Activated CD8-positive, alpha-beta memory T cell treated with anti-CD3 and anti-CD28 coated beads, Interleukin-2, amount 50 U/mL, for 1 hour (primary cell): ENCODE measurements around the gene RBM38.

Experiments used
- DNase-seq: peaks from one replicate; pipeline ENCODE4 v3.0.0-alpha.2; 2020; ENCODE audit errors: extremely low read depth

Gene RBM38

DNA sequence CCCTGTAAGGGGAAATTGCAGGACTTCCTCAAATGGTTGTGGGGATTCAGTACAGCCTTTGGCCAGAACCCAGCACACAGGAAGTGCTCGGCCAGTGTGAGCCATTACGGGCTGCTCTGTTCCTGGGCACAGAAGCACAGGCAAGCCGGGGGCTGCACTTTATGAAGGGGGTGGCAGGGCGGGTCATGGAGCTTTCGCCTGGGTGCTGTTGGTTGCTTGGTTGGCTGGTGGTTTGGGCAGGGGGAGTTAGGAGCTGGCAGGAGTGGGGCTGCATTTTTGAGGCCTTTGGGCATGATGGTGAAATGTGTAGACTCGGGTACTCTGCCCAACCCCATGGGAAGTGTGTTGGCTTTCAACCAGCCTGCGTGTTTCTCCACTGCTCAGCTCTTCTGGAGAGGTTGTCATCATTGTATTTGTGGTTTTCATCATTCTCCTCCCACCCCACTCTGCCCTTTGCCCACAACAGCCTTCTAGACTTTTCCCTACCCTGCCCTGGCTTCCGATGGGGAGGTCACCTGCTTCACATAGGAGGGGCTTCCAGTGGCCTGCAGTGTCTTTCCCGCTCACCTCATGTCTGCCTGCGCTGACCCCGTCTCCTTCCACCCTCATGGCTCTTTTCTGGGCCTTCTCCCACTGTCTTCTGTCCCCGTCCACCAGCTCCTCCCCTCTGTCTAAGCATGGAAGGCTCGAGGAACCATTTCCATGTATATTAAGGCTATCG lies 16.1 kb upstream of the RBM38 start:
- DNase-seq: no peak

DNA sequence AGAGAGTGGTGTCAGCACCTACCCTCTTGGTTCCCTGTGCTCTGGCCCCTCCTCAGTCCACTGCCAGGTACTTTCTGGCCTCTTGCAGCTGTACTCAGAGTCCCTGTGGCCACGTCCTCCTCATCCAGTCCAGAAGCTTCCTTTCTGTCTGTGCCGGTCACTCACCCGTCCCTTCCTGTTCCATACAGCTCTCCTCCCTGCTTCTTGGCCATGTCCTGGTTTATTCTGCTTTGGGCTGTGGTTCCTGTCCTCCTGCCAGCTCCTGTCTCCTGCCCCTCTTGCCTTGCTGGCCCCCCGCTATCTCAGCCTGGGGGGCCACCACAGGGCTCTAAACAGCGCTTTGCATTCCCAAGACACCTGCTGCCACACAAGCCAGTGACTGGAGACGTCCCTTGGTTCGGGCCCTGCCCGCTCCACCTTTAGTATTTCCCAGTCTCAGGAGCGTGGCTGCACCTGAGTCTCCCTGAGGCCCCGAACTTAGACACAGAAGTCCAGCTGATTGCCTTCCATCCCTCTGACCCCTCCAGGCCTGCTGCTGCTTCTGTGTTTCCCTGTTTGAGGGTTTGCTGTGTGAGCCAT lies 15.5 kb upstream of the RBM38 start:
- DNase-seq: no peak

DNA sequence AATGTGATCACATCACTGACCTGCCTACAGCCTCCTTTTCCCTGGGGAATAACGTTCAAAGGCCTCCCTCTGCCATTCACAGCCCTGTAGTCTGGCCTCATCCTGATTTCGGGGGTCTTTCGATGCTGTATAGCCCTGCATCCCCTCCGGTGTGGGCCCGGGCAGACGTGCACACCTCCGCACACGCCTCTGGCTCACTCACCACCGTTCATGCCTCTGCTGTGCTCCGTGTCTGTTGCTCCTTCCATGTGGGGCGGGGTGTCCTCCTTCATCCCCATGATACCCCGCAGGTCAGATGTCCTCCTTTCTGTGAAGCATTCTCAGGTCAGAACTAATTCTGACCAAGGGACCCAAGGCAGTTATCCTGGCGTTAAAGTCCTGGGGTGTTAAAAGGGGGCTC lies 13.8 kb upstream of the RBM38 start:
- DNase-seq: no peak

DNA sequence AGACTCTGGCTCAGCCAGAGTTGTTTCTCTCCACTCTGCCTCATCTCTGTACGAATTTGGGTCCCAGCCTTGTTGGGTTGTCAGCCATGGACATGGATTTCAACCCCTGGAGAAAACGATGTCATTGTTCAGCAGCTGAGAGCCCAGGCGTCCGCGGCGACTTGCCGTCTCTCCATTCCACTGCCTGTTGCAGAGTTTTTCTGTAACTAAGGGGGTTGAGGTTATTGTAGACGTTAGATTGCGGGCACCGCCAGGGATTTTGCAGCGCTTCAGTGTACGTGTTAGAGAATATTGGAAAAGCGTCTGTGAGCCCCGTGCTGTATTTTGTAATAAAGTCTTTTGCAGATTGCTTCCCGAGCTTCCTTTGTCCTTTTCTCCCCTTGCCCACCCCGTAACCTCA lies 13.1 kb upstream of the RBM38 start:
- DNase-seq: no peak

DNA sequence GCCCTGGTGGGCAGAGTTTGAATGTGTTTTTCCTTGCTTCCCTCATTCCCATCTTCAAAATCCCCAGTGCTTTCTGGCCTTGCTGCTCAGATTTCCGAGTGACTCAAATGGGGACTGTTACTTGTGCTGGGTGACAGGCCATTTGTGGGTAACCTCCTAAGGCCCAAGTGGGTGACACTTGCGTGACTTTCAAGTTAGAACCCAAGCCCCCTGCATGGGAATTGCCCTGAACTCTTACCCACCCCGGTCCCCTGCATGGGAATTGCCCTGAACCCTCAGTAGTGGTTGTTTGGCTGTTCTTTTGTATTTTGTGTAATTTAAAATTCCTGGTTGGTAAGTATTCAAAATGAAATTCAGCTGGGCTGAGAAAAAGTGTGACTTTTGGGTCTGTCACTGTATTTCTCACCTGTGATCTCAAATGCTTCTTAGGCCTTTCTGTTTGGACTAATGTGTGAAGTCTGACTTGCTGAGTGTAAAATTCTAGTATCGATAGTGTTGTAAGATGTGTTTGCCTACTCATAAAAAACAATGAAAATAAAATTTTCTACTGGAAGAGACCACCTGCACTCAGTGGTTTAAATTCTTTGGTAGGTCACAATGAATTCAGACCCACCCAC lies 12.4 kb upstream of the RBM38 start:
- DNase-seq: no peak

DNA sequence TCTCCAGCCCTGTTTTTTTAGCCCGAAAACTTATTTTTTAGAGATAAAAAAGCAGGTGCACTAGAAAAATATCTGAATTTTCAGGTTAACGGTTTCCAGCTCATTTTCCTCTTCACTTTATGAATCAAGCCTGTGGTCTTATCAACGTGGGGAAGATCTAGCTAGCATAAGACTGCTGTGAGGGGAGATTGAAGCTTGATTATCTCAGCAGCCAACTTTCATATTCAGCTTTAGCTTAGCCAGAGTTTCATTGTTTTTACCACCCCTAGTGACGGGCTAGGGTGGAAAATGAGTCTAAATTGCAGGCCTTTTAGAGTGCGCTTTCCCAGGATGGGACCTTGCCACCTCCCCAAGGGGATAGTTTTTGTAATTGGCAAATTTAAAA lies 11.9 kb upstream of the RBM38 start:
- DNase-seq: no peak

DNA sequence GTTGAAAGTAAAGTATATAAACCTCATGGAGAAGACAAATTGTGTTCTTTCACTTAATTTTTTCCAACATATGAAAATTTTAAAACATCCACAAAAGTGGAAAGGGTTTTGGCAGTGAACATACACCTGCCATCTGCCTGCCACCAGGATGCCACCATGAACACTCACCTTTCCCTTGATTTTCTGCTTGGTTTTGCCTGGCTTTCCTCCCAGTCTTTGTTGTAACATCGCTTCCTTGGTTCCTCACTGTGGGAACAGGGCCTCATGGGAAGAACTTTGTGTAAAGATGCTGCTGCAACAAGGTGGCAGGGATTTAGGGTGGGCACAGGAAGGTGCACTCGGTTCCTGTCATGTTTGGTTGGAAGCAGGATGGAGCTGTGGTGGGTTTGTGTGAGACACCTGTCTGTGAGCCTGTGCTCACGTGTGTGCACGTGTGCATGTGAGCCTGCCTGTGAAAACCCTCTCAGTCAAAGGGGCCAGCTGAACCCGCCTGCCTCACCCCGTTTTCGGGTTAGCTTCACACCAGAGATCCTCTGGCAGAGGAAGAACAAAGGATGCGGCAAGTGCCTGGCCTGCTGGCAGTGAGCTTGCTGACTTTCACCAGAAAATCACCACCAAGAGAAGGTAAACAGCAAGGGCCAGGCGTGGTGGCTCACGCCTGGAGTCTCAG lies 11.0 kb upstream of the RBM38 start:
- no peak for DNase-seq

DNA sequence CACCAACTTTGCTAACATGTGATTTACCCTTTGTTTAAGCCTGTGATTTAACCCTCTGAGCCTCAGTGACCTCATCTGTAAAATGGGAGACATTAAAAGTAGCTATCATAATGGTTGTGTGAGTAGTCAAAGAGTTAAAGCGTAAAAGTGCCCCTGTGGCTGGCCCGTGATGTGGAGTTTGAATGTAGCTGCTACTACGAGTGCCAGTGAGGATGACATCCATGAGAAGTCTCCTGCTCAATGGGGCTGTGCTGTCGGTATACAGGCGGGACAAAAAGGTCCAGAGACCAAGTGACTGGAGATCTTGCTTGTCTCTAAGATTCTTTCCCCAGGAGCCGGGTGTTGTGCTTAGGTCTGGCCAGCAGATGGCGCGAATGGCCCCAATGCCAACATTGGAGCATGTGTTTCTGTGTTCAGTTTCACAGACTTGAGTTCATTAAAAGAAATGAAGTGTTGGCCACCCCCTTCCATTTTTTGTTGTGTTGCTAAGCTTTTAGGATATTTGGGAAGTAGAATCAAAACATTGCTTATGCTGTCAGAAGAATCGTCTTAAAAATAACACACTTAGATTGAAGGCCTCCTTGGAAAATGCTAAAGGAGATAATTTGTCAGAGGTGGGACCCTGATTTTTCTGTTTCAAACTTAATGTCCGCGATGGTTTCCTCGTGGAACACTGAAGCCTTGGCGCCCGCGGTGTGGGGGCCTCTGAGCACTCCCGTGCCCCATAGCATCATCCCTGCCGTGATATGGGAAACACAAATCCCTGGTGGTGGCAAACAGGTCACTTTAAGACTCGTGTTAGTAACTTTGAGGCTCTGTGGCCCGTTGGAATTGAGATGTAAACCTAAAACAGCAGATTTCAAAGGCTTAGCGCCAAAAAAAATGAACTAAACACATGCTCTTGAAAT lies 9.3 kb upstream of the RBM38 start:
- DNase-seq: peak; percentile 43

DNA sequence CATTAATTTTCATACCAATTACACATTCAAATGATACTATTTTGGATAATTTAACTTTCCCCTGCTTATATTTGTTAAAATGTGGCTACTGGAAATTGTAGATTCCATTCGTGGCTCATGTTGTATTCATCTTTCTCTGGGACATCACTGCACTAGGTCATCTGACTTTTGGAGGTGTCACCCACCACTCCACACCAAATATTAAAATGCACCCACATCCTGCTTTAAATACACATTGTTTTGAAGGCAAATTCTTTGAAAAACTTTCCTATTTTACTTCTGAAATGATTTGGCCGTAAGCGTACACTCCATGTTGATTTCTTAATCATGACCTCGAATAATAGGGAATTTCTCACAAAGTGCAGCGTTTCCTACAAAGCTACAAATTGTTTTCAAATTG lies 8.7 kb upstream of the RBM38 start:
- no peak for DNase-seq

DNA sequence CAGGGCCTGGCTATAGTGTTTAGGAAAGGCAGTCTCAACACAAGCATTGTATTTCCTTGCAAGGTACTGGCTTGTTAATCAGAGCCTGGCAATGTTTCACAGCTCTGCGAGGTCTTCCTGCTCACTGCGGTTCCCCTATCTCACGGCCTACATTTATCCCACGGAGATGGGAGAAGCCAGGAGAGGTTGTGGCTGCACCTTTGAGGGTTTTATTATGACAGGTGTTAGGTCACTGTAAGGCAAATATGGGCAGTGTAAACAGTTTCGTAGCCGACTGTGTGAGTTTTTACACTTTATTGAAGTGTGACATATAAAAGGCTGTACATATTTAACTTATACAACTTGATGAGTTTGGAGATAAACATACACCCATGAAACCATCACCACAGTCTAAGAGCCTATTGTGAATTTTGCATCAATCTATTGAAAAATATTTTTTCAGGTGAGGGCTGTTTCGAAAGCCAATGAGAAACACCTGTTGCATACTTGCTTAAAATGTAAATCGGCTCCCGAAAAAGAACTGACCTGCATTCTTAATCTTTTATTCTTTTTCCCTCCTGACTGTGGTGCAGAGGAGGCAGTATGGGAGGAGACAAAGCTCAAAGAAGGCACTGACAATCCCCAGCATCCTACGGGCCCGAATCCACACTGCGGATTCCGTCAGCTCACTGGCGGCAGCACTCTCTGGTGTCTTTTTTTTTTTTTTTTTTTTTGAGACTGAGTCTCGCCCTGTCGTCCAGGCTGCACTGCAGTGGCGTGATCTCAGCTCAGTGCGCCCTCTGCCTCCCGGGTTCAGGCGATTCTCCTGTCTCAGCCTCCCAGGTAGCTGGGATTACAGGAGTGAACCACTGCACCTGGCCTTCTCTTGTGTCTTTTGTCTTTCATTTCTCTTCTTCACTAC lies 7.5 kb upstream of the RBM38 start:
- DNase-seq: no peak

DNA sequence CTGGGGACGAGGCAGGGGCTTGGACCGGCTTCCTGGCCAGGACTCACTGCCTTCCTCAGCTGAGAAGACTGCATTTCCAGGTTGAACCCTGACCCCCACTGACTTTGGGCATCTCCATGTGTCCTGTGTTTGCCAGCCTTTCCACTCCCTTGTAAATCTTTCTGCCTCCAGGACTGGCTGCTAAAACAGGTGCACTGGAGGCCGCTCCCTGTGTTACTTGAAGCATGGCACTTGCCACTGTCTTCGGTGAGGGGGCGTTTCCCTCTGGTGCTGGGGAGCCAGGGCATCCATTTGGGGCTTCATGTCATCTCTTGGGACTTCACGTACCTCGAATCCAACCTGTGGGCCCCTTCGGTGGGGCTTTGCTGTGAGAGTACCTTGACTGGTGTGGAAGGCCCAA lies 6.7 kb upstream of the RBM38 start:
- DNase-seq: no peak

DNA sequence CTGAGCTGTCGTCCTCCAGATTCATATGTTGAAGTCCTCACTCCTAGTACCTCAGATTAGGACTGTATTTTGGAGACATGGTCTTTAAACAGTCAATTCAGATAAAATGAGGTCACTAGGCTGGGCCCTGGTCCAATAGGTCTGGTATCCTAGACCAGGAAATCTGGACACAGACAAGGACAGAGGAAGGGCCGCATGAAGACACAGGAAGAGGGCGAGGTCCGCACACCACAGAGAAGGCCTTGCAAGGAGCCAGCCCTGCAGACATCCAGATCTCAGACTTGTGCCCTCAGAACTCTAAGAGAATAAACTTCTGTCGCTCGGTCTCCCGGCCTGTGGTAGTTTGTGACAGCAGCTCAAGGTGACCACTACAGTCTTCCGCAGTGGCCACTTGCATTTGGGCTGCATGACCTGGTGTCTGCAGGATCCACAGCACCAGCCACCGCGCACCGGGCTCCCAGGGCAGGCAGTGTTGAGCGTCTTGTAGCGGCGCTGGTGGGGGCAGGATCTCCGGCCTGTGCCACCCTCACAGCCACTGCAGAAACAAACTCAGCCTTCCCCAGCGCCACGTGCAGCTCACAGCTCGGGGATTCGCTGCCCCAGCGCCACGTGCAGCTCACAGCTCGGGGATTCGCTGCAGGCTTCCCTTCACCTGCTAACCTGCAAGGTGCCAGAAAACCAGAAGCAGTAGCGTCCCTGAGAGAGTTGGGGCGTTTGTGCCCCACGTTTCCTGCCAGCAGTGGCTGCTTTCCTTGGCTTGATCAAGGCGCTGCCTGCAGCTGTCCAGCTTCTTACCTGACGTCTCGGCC lies 6.0 kb upstream of the RBM38 start:
- DNase-seq: no peak

DNA sequence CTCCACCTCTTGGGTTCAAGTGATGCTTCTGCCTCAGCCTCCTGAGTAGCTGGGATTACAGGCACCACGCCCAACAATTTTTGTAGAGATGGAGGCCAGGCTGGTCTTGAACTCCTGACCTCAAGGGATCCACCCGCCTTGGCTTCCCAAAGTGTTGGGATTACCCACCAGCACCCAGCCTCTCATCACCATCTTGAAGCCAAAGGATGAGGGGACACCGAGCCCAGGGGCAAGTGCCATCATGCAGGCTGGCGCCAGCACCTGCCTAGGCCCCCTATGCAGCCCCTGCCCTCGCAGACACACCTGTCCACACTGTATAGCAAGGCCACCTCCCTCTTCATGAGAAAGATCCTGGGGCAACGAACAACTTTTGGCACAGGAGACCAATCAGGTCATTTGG lies 5.3 kb upstream of the RBM38 start:
- no peak for DNase-seq

DNA sequence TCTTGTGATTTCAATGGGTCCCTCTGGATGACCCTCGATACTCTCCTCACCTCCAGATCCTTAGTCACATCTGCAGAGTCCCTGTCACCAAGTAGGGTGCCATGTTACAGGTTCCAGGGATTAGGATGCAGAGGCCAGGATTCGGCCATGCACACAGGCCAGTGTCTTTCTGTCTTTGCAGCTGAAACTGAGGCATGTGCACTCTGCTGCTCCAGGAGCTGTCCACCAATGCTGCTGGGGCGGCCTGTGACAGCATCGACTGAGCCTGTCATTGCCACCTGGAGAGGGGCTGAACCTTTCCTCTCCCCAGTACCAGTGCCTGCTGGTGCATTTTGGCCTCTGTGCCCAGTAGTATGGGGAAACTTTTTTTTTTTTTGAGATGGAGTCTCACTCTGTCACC lies 4.4 kb upstream of the RBM38 start:
- DNase-seq: no peak

DNA sequence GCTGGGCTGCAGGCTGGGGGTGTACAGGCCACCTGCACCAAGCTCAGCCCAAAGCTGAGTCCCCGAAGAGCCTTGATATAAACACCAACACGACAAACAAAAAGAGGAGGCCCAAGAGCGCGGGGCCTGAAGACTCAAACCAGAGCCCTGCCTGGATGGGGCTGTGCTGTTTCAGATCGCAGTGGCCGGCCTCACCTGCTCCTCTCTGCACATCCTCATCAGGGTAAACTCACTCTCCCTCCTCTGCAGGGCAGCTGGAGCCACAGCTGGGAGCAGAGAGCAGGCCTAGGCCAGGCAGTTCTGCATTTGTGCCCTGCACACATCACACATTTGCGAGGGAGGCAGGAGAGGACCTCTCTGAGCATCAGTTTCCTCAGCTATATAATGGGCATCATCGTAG lies 3.7 kb upstream of the RBM38 start:
- DNase-seq: no peak

DNA sequence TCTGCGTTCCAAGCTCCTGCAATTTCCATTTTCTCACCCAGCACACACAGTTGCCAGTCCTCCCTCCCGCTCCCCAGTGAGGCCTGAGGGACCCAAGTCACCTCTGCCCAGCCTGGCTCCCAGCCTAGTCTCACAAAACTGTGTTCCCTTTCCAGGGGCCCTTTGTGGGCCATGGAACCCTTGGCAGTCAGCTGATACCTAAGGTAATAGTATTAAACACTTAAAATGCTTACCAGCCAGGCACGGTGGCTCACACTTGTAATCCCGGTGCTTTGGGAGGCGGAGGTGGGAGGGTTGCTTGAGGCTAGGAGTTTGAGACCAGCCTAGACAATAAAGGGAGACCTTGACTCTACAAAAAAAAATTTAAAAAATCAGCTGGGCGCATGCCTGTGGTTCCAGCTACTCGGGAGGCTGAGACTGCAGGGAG lies 3.2 kb upstream of the RBM38 start:
- DNase-seq: no peak

DNA sequence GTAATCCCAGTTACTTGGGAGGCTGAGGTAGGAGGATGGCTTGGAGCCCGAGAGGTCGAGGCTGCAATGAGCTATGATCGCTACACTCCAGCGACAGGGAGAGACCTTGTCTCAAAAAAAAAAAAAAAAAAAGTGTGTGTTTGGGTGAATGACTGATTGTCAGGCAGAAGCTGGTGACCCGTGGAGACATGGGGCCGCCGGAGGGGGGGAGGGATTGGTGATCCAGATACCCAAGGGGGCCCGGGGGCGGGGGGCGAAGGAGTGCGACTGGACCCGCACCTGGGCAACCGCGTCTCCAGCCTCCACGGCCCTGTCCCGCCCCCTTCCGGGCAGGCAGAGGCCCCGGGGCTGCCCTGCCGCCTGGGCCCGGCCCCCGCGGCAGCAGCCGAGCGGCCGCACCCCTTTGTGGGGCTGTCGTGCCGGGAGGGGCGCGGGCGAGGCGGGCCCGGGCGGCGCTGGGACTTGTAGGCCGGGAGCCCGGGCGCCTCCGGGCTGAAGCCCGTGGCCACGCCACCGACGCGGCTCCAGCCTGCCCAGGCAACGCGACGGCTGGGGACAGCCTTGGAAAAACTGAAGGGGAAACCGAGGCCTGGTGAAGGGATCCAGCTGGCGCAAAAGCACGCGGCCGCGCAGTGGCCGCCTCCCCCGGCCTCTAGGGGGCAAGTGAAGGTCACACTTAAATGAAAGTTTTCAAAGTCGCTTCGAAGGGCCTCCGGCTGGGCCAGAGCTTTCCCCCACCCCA lies 2.1 kb upstream of the RBM38 start:
- no peak for DNase-seq

DNA sequence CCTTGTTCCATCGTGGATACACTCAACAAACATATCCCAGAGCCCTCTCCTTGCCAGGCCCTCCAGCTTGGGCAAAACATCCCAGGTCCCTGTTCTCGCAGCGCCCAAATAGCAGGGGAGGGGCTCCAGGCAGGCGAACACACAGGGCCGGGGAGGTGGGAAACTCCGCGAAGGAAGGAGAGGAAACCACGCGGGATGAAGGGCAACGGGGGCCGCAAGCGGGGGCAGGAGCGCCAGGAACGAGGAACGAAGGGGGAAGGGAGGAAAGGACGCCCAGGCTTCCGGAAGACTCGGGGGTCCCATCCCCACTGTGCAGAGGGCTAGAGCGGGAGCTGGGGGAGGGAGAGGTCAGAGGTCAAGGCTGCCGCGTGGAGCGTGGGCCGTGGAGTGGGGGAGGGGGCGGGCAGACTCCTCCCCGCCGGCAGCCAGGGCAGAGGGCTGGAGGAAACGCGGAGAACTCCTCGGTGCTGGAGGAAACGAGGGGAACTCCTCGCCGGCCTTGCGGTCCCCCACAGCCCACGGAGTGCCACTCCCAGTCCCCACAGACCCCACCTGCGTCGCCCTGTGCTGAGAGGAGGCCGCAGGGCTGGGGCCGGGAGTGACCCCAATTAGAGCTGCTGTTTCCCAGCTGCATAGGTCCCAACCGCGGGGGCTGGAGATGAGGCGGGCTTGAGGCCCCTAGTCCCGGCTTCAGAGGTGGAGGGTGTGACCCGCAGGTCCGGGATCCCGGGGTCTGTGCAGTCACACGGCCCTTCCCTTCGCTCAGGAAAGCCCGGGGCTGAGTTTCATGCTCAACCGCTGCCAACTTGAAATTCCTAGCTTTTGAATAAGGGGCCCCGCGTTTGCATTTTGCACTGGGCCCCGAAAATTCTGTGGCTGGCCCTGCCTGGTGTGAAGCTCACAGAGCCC lies 1.2 kb upstream of the RBM38 start:
- no peak for DNase-seq
